HG02938 (cell line): ENCODE data around the gene PARVB.

Experiments used
- ATAC-seq: cut with Tn5 transposase; IDR thresholded peaks from one replicate; pipeline ENCODE4 v1.9.1; 2021; ENCODE audit warnings: mild to moderate bottlenecking, moderate library complexity; ENCODE audit not compliant: unreplicated experiment

The PARVB gene

GRCh38 chr22:44179196-44179988 is 155.3 kb downstream of the PARVB start:
- ATAC-seq = no peak

GRCh38 chr22:44179989-44180705 is 156.0 kb downstream of the PARVB start:
- ATAC-seq = no peak

DNA sequence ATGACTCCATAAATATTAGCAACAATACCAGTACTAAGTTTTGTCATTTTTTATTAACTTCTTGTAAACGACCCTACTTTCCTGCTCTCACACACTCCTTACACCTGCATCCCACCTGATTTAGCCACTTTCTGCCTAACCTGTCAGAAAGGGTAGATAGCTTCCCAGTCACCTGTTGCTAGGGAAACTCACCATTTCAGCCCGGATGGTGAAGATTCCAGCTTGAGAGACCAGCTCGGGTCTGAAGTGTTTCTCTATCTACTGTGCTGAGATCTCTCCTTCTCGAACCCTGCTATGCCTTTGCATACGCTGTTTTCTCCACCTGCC is 156.6 kb downstream of the PARVB start, which contains the start of gene PARVG:
TSS of gene PARVG (plus strand) at position 220 of the 327 bp plus-strand sequence. CDS start 2,405 bp downstream, outside the sequence.
- peak; percentile 67 for ATAC-seq

GRCh38 chr22:44181033-44181911 is 157.2 kb downstream of the PARVB start:
- ATAC-seq = peak; percentile 46

GRCh38 chr22:44181912-44182587 is 157.9 kb downstream of the PARVB start:
- ATAC-seq = no peak

- no peak for ATAC-seq
Observed at GRCh38 chr22:44182588-44183286, 158.6 kb downstream of the PARVB start.

GRCh38 chr22:44183287-44183588 is 159.1 kb downstream of the PARVB start:
- ATAC-seq = no peak

- ATAC-seq = no peak
Observed at GRCh38 chr22:44184006-44184405, 159.9 kb downstream of the PARVB start.

- no peak for ATAC-seq
Observed at GRCh38 chr22:44185237-44186120, 161.4 kb downstream of the PARVB start.

- ATAC-seq = no peak
Observed at GRCh38 chr22:44186121-44186510, 162.0 kb downstream of the PARVB start.

- no peak for ATAC-seq
Observed at GRCh38 chr22:44186737-44187136, 162.6 kb downstream of the PARVB start.

DNA sequence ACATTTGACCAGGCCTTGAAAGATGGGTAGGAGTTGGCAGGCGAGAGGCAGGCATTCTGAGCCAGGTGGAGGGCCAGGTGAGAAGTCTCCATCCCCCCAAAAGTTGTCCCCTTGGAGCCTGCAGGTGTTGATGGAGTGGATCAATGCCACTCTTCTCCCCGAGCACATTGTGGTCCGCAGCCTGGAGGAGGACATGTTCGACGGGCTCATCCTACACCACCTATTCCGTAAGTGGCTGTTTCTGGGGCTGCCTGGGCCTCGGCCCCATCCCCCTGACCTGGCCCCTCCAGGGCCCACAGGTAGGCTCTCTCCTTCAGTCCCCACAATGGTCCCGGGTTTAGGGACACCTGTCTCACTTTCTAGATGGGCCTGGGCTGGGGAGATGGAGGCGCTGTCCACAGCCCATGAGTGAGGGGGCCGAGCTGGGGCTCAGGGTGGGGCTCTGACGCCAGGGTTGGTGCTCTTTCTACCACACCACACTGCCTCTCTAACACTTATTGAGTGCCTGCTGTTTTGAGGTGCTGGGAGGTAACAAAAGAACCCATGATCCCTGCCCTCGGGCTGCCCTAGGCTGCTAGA is 163.6 kb downstream of the PARVB start:
- ATAC-seq = no peak

- no peak for ATAC-seq
Observed at GRCh38 chr22:44188316-44188715, 164.2 kb downstream of the PARVB start.

GRCh38 chr22:44188986-44189630 is 165.0 kb downstream of the PARVB start:
- ATAC-seq = no peak

- ATAC-seq = no peak
Observed at GRCh38 chr22:44190381-44190976, 166.4 kb downstream of the PARVB start.

DNA sequence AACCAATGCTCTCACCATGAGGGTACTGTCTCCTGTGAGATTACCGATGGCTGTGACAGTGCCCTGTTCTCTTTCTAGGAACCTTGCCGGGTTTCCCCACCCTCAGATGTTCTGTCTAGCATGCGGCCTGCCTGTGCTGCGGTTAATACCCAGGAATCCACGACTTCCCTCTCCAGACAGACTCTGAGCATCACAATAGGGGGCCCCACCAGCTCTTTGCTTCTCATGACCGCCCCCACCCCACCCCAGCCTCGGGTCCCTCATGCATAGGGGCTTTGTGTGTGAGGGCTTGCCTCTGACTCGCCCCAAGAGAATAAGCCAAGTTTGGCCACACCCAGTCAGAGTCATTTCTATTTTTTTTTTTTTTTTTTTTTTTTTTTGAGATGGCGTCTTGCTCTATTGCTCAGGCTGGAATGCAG is 166.9 kb downstream of the PARVB start:
- no peak for ATAC-seq

GRCh38 chr22:44192098-44192815 is 168.2 kb downstream of the PARVB start:
- no peak for ATAC-seq
